ENCODE measurements around the gene L1CAM. TPM values are rescaled to one million over a fixed set of nuclear protein-coding genes. Genes with fewer than 3 reads are reported as not detected.

L1CAM gene
- total and polyA plus RNA-seq, 2 of the 8 experiments (the other 6 are each of a cell fraction or from before 2014, with no cell fraction given), result 11.0 to 43.0 TPM

- H2BK120ac ChIP-seq (replicated peaks; ENCODE audit: low read depth, low read length), result no peak overlapping the region
- FAIRE-seq, result no peak
- CTCF ChIA-PET (ENCODE audit: partially characterized antibody), result interaction anchor here (0.9 kb wide), 1 partner anchor 17 kb away, joined by 3 read pairs; no protein-coding TSS in a partner anchor
- TF ChIP-seq JUN (IDR thresholded peaks at IDR 0.05; ENCODE audit: low read depth, low read length) (no peak), RXRA (IDR thresholded peaks at IDR 0.05; ENCODE audit: insufficient read depth, low read depth, low read length) (no peak), ATF2 (IDR thresholded peaks at IDR 0.05; ENCODE audit: low read length) (no peak), CBX5 (IDR thresholded peaks at IDR 0.05; ENCODE audit: low read depth, low read length) (no peak)
Measured at GRCh38 chrX:153836921-153837320, 49.1 kb downstream of the L1CAM start.

More at GRCh38 chrX:153836921-153837320, 49.1 kb downstream of the L1CAM start:
- no peak overlapping the region for H2BK5ac ChIP-seq (ENCODE audit: low read depth, low read length)
- no peak overlapping the region for H3K4me3 ChIP-seq (ENCODE audit: extremely low read depth in 1 of 4, insufficient read depth in 2 of 4, low read depth in 3 of 4, low read length in 4 of 4)
- H4K8ac ChIP-seq (ENCODE audit: extremely low read depth, insufficient read depth, low read length), result no peak overlapping the region
- H3K14ac ChIP-seq (ENCODE audit: insufficient read length), result no peak overlapping the region
- H3K4ac ChIP-seq (replicated peaks; ENCODE audit: insufficient read length, low read depth, low read length), result no peak overlapping the region
- H4K91ac ChIP-seq (replicated peaks; ENCODE audit: insufficient read length, low read length), result no peak overlapping the region
- no peak overlapping the region for H3K9ac ChIP-seq (replicated peaks in 1 of 4; ENCODE audit: extremely low read depth in 1 of 4, low read depth in 3 of 4, low read length in 3 of 4)
- no peak overlapping the region for H3K27ac ChIP-seq (ENCODE audit: low read depth, low read length)
- no peak for DNase-seq (ENCODE audit: low read depth in 1 of 2, low spot score in 2 of 2)
- no peak overlapping the region for H3K56ac ChIP-seq (replicated peaks; ENCODE audit: insufficient read length, low read depth, low read length)
- no peaks in the 10 kb centered on the region for H3K9me3 ChIP-seq (ENCODE audit: insufficient read depth in 2 of 2, low read depth in 1 of 2, low read length in 1 of 2)
- H3K27me3 ChIP-seq (replicated peaks in 1 of 4; ENCODE audit: control insufficient read depth in 3 of 4, extremely low read depth in 1 of 4, insufficient read depth in 3 of 4, low read length in 3 of 4), result peaks cover 0 to 4% (median 2%) of the 10 kb centered on the region in 4 experiments; a peak in 3 of 7 replicates
- H2AK5ac ChIP-seq (ENCODE audit: low read depth, low read length), result no peak overlapping the region
- H3K23ac ChIP-seq (ENCODE audit: insufficient read length), result no peak overlapping the region
- H3K79me2 ChIP-seq (ENCODE audit: control insufficient read depth in 1 of 2, insufficient read depth in 2 of 2, low read length in 2 of 2), result no peaks in the 10 kb centered on the region
- no peak overlapping the region for H3K4me2 ChIP-seq (ENCODE audit: insufficient read depth in 1 of 2, low read depth in 2 of 2, low read length in 2 of 2)
- H2AFZ ChIP-seq (ENCODE audit: low read length), result no peak overlapping the region
- POLR2A ChIA-PET (ENCODE audit: partially characterized antibody), result interaction anchor here (1.2 kb wide), 1 partner anchor 134 kb away, joined by 3 read pairs; the partner anchor contains the start of gene HCFC1
- H3K4me1 ChIP-seq (replicated peaks in 1 of 4; ENCODE audit: control insufficient read depth in 3 of 4, insufficient read depth in 4 of 4, low read length in 3 of 4), result peaks cover 0 to 3% (median under 1%) of the 10 kb centered on the region in 4 experiments; a peak in 1 of 7 replicates
- no peak overlapping the region for H2BK15ac ChIP-seq (ENCODE audit: low read length)
- no peak overlapping the region for H3K18ac ChIP-seq (ENCODE audit: extremely low read depth, low read length)
- H3K79me1 ChIP-seq (ENCODE audit: low read depth, low read length), result no peaks in the 10 kb centered on the region
- no peak overlapping the region for H4K5ac ChIP-seq (ENCODE audit: insufficient read length, low read depth, low read length)
- 94% methylated on average over 6 of the region's 6 CpGs; no CpG with 5 or more reads in 1 of the 2 experiments for WGBS, 2 experiments (ENCODE audit: extremely low coverage in 1 of 2, insufficient coverage in 1 of 2, insufficient read length in 1 of 2, insufficient replicate concordance in 2 of 2, low coverage in 1 of 2, low lambda C conversion rate in 2 of 2, missing lambda C conversion rate in 1 of 2)
- H2BK12ac ChIP-seq (ENCODE audit: low read depth, low read length), result no peak overlapping the region
- no peaks in the 10 kb centered on the region for H3K23me2 ChIP-seq (ENCODE audit: low read depth, low read length)
- no peaks in the 10 kb centered on the region for H4K20me1 ChIP-seq (replicated peaks in 1 of 2; ENCODE audit: control insufficient read depth in 1 of 2, insufficient read depth in 2 of 2, low read length in 2 of 2)
- no peaks in the 10 kb centered on the region for H3K36me3 ChIP-seq (ENCODE audit: control insufficient read depth in 2 of 4, insufficient read depth in 4 of 4, low read length in 3 of 4)
- no peak overlapping the region for H2BK20ac ChIP-seq (ENCODE audit: low read length)
